GM19023 (cell line): Measurements from ENCODE around the gene LRRC71.
"Not testable (repeated sequence)": the region's sequence is repeated elsewhere in the genome, so short reads cannot be mapped to it uniquely, and the experiment has no call there.

ENCODE experiments used
- ATAC-seq: cut with Tn5 transposase; IDR thresholded peaks from one replicate; pipeline ENCODE4 v1.9.1; 2021; ENCODE audit warnings: mild to moderate bottlenecking, moderate library complexity; ENCODE audit not compliant: unreplicated experiment

The LRRC71 gene

GRCh38 chr1:156926695-156927094 lies 6.3 kb downstream of the LRRC71 start:
- not testable (repeated sequence) for ATAC-seq

DNA sequence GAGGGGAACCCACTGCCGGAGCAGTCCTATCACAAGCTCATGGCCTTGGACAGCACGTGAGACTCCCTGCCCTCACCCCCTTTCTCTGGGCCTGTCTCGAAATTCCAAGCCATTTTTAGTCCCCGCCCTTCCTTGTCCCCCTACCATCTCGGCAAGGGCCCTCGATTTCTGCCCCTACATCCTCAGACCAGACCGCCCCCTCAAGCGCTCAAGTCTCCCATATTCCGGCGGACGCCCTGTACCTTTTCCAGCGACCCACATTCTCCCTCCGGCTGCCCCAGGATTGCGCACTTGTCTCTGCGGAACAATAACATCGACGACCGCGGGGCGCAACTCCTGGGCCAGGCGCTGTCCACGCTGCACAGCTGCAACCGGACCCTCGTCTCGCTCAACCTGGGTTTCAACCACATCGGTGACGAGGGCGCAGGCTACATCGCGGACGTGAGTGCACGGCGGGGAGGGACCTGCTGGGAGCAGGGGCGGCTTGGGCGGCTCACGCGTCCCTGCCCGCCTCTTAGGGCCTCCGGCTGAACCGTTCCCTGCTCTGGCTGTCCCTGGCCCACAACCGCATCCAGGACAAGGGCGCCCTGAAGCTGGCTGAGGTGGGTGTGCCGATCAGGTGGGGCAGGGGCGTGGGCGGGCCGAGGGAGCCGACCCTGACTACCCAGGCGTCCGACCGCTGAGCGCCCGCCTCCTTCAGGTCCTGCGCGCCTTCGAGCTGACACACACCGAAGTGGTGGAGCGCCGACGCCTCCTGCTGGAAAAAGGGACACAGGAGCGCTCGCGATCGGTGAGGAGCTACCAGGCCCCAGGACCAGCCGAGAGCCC lies 7.0 kb downstream of the LRRC71 start:
- ATAC-seq: no peak

- ATAC-seq: no peak
Measured at GRCh38 chr1:156928043-156928602, 7.7 kb downstream of the LRRC71 start.

GRCh38 chr1:156929596-156930238 lies 9.3 kb downstream of the LRRC71 start:
- ATAC-seq: no peak

DNA sequence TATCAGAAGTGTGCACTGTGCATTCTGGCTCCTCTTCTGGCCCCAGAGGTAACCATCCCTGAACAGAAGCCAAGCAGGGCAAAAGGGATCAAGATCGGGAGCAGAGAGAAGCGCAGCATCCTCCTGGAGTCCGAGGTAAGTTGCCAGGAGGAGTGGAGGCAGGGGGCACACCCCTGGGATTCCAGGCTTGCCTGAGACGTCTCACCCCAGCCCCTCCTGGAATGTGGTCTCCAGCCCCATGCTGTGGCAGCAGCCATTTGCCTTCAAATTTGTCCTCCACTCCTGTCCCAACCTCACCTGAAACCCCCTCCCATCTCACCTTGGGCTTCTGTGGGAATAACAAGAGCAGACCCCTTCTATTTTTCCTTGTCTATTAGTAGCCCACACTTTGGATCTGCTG lies 10.1 kb downstream of the LRRC71 start:
- ATAC-seq: no peak

- no peak for ATAC-seq
Measured at GRCh38 chr1:156931211-156931952, 10.9 kb downstream of the LRRC71 start.

DNA sequence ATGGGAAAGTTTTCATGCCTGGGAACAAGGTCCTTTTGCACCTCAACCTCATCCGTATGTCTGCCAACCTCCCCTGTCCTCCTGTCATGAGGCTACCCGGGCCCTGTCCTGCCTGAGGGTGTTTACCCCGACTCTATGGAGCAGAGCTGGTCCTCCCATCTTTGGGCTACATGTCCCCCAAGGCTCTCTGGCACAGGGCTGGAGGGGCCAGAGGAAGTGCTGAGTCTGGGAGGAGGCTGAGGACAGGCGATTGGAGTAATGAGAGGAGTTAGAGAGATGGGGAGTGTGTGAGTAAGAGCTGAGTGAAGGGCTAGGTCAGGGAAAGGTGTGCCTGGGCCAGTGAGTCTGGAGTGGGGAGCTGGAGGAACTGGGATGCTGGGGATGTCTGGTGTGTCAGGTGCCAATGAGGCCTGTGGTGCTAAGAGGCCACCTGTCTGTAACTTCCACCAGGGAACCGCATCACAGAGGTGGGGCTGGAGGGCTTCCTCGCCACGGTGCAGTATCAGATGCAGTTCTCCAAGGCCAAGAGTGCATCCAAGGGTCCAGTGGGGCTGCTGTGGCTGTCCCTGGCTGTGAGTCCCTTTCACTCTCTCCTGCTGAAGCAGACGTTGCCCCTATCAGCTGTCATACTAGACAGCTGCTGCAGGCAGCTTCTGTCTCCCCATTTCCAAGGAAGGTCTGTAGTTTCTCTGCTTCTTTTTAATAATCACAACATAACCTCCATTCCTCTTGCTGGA lies 11.7 kb downstream of the LRRC71 start:
- ATAC-seq: no peak

DNA sequence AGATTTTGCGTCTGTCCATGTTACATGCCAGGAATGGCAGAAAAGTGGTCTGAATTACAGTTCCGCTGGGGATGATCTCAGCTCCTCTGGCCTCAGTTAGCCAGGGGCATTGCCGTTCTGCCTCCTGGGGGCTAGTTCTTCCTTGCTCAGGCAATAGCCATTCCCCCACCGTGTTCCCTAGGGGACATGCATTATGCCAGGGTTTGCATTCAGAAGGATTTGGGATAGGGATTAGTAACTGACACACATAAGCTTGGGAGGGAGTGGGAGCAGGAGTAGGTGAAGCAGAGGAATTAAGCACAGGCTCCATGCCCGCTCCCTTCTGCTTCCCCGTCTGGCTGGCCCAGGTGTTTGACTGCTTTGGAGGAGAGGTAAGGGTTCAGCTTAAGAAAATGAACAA lies 12.7 kb downstream of the LRRC71 start:
- no peak for ATAC-seq

- no peak for ATAC-seq
Measured at GRCh38 chr1:156935505-156936128, 15.2 kb downstream of the LRRC71 start.

- no peak for ATAC-seq
Measured at GRCh38 chr1:156936191-156936590, 15.8 kb downstream of the LRRC71 start.

DNA sequence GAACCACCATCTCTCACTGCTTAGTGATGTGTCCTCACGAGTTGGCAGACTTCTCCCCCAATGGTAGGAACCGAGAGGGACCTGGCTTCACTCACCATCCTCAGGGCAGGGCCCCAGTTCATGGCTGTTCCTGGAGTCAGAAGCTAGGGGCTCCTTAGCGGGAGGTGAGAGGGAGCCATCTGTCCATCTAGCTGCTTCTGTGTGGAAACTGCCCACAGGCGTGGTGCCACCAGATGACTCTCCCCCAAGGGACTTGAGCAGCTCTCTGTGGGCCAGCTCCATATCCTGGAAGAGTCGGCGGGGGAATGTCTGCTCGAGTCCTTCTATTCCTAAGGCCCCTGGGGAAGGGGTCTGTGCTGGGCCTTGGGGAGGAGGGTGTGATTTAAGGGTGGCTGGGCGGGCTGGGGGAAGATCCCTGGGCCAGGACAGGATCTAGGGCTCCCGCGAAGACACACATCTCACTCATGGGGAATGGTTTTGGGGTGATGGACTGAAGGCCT lies 16.3 kb downstream of the LRRC71 start:
- ATAC-seq: no peak

DNA sequence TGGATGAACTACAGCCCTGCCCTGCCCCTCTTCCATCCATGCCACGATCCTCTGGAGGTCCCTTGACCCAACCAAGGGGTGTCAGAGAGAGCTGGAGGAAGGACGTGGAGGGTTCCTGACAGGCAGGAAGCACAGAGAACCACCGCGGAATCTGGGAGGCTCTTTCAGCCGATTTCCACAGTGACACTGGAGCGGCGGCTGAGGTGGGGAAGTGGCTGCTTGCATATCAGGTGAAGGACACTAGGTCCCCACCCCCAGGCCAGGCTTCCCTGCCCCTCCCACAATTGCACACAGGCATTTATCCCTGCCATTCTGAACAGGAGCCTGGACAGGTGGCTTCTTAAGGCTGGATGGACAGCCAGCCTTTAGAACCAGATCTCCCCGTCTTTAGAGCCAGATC lies 17.5 kb downstream of the LRRC71 start:
- ATAC-seq: no peak

DNA sequence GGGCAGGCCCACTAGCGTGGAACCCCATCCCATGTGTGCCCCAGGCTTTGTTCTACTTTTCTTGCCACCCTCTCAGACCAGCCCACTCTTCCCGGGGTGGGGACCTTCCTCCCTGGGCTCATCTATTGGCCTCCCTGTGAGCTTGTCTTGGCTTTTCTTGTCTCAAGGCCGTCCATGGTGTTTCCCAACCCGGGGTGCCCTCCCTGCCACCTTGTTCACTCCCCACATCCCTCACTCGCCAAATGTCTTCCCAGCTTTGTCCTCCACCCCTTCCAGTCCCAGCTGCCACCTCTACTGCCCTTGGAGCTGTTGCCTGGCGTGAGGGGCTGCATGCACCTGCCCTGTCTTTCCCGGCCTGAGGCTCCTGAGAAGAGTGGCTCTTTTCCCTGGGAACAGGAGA lies 18.4 kb downstream of the LRRC71 start:
- no peak for ATAC-seq

GRCh38 chr1:156939786-156940334 lies 19.4 kb downstream of the LRRC71 start:
- ATAC-seq: no peak

DNA sequence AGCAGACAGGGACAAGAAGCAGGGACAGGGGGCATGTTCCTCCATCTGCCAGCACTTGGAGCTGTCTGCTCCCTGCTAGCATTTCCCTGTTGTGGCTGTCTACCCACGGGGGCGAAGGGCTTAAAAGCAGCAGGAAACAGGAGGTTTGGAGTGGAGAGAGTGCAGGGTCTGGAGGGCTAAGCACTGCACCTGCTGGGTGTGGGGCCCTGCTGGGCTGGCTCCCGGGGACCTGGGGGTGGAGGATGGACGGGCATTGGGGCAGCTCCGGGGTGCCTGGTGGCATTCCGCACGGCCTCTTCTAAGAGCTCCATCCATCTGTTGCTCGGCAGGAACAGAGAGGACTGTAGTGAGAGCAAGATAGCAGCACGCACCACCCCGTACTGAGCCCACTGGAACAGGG lies 21.2 kb downstream of the LRRC71 start:
- ATAC-seq: no peak

GRCh38 chr1:156942176-156942575 lies 21.7 kb downstream of the LRRC71 start:
- no peak for ATAC-seq

DNA sequence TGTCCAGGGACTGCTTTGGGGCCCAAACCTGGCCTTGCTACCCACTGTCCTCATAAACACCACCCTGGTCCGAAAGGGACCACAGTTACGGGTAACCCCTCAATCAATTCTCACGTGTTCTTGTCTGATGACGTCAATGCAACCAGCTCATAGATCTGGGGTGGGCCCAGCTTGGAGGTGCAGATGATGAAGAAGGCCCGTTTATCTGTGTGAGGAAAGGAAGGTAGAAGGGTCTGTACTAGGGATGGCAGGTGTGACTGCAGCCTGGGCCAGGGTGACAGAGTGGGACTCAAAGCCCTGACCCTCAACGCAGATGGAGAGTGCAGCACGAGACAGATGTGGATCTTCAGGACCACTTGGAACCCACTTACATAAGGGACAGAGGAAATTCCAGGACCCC lies 22.1 kb downstream of the LRRC71 start:
- ATAC-seq: no peak

DNA sequence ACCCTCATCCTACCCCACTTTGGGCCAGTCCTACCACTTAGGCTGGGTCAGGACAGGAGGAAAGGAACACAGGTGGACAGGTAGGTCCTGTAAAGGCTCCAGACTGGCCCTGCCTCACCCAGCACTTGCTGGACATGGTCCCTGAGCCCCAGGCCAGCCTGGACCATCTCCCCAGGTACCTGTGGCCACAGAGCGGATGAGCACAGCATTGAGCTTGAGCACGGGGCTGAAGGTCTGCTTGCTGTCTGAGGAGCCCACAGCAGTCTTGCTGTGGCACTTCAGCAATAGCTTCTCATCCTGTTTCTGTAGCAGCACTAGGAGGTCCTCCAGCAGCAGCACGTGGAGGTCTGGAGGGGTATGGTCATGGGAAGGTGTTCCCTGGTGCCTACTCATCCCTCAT lies 23.3 kb downstream of the LRRC71 start:
- no peak for ATAC-seq

- no peak for ATAC-seq
Measured at GRCh38 chr1:156944268-156944667, 23.8 kb downstream of the LRRC71 start.

GRCh38 chr1:156944848-156945247 lies 24.4 kb downstream of the LRRC71 start:
- ATAC-seq: no peak
